Chondrocyte (in vitro differentiated cells): ENCODE results near the gene NELFB. TPM values are rescaled to one million over a fixed set of nuclear protein-coding genes. Genes with fewer than 3 reads are reported as not detected.

Experiments used
- DNase-seq: peaks from one replicate; pipeline ENCODE4 v3.0.0; 2021; ENCODE audit warnings: mixed read lengths, low spot score
- H3K27ac Mint-ChIP-seq: one replicate; pipeline ENCODE4 v1.8.0; 2021; ENCODE audit warnings: mild to moderate bottlenecking, moderate library complexity, mixed read lengths; ENCODE audit not compliant: unreplicated experiment
- H3K27me3 Mint-ChIP-seq: 2 replicates; pipeline ENCODE4 v1.8.0; 2021; ENCODE audit warnings: low read depth, mixed read lengths
- H3K36me3 Mint-ChIP-seq: 2 replicates; pipeline ENCODE4 v1.8.0; 2021; ENCODE audit warnings: low read depth, mixed read lengths
- H3K4me1 Mint-ChIP-seq: 2 replicates; pipeline ENCODE4 v1.8.0; 2021; ENCODE audit warnings: low read depth, mild to moderate bottlenecking, mixed read lengths
- H3K4me3 Mint-ChIP-seq: one replicate; pipeline ENCODE4 v1.8.0; 2021; ENCODE audit warnings: mild to moderate bottlenecking, moderate library complexity, mixed read lengths; ENCODE audit not compliant: unreplicated experiment
- H3K9me3 Mint-ChIP-seq: 2 replicates; pipeline ENCODE4 v1.8.0; 2021; ENCODE audit warnings: low read depth, mixed read lengths
- total RNA-seq: library from RNA; stranded (reverse); gene quantifications from 3 replicates; pipeline ENCODE4 v1.2.1, GENCODE V29; 2021
- TF ChIP-seq, protein P1 (sequence below): fragments of 200-600 bp; sonication (generic); IDR thresholded peaks from 2 replicates; pipeline ENCODE4 v1.5.0; 2021; ENCODE audit warnings: antibody characterized with exemption, mild to moderate bottlenecking, moderate library complexity

Gene NELFB
- total RNA-seq, 1 donor from 2014 or later, result 48.0 TPM

DNA sequence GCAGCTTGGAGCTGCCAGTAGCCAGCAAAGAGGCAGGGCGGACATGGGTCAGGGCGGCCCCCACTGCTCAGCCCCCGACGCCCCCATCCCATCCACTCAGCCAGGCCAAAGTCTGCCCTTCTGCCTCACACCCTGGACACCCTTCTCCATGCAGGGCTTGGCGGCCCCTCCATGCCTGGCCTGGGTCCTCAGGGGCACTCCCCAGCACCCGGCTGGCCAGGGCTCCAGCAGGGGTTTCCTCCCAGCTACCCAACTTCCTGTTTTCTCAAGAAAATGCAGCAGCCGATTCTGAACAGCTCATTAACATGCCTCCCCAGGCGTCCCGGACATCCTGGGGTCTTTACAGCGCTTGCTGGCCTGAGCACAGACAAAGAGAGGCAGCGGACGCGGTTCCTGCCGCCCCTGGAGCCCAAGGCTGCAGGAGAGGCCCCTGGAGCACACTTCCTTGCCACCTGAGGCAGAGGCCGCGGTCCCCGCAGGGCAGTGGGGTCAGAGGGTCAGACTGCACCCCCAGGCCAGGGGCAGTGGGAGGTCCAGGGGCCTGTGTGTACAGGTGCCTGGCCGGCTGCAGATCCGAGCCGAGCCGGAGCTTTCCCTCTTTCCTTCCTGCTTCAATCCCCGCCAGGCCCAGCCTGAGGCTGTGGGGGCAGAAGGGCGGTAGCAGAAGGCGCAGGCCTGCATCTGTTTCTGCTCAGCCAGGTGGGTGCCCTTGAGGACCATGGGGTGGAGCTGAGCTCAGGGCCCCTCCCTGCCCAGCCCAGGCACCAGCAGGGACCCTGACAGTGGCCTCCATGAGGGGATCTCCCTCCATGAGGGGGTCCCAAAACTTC lies 65.6 kb downstream of the NELFB start:
- Mint-ChIP-seq H3K27me3 (no peaks in the 10 kb centered on the region), H3K4me3 (no peak overlapping the region), H3K4me1 (peaks cover 7% of the 10 kb centered on the region), H3K27ac (no peak overlapping the region), H3K36me3 (peaks cover 2% of the 10 kb centered on the region), H3K9me3 (no peaks in the 10 kb centered on the region)
- TF ChIP-seq, protein P1, sequence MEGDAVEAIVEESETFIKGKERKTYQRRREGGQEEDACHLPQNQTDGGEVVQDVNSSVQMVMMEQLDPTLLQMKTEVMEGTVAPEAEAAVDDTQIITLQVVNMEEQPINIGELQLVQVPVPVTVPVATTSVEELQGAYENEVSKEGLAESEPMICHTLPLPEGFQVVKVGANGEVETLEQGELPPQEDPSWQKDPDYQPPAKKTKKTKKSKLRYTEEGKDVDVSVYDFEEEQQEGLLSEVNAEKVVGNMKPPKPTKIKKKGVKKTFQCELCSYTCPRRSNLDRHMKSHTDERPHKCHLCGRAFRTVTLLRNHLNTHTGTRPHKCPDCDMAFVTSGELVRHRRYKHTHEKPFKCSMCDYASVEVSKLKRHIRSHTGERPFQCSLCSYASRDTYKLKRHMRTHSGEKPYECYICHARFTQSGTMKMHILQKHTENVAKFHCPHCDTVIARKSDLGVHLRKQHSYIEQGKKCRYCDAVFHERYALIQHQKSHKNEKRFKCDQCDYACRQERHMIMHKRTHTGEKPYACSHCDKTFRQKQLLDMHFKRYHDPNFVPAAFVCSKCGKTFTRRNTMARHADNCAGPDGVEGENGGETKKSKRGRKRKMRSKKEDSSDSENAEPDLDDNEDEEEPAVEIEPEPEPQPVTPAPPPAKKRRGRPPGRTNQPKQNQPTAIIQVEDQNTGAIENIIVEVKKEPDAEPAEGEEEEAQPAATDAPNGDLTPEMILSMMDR, result no peak
- no peak for DNase-seq

DNA sequence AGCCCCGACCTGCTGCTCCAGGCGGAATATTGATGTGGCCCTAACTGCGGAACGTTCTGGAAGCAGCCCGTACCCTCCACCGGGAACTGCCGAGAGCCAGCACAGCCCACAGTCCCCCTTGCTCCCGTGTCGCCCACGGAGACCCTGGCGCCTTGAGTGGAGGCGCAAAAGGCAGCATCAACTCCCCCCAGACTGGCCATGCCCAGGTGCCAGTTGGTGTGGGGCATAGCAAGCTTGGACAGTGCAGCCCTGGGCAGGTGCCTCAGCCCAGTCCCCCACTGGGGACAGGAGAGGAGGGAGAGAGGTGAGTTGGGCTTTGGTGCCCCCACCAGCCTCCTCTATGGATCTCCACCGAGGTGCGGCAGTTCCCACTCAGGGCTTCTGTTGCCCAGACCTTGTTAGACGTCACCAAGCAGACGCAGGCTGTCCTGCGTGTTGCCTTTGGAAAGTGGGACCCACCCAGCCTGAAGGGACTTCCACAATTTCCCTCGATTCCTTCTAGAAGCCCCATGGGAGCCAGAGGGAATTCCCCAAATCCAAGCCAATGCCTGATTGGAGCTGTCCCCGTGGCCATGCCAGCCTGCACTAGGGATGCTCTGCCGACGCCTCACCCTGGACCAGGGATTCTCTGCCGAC lies 66.7 kb downstream of the NELFB start:
- TF ChIP-seq, protein P1, result no peak
- Mint-ChIP-seq H3K4me1 (peaks cover 7% of the 10 kb centered on the region), H3K27ac (no peak overlapping the region), H3K36me3 (peaks cover 2% of the 10 kb centered on the region), H3K9me3 (no peaks in the 10 kb centered on the region), H3K27me3 (no peaks in the 10 kb centered on the region), H3K4me3 (no peak overlapping the region)
- no peak for DNase-seq

Other genes starting within 250 kb of the NELFB start
- 55.3 to 62.4 TPM (median 59.1 TPM) in 3 replicates for gene ABCA2, start 227.1 kb upstream of the NELFB start, total RNA-seq
- gene FUT7, start 223.2 kb upstream of the NELFB start, total RNA-seq, result not detected in 3 replicates
- 88.1 to 90.8 TPM (median 88.7 TPM) in 3 replicates for gene NPDC1, start 209.2 kb upstream of the NELFB start, total RNA-seq
- 0.15 TPM in 1 of 3 replicates, not detected in the others for gene ENTPD2, start 201.3 kb upstream of the NELFB start, total RNA-seq
- gene SAPCD2, start 184.8 kb upstream of the NELFB start, total RNA-seq, result 0.87 to 3.2 TPM (median 2.5 TPM) in 3 replicates
- gene UAP1L1, start 177.8 kb upstream of the NELFB start, total RNA-seq, result 26.1 to 44.0 TPM (median 41.7 TPM) in 3 replicates
- gene MAN1B1, start 168.3 kb upstream of the NELFB start, total RNA-seq, result 105 to 117 TPM (median 106 TPM) in 3 replicates
- 54.0 to 85.0 TPM (median 82.2 TPM) in 3 replicates for gene DPP7, start 140.6 kb upstream of the NELFB start, total RNA-seq
- 0.07 TPM in 1 of 3 replicates, not detected in the others for gene GRIN1, start 116.2 kb upstream of the NELFB start, total RNA-seq
- gene LRRC26, start 85.3 kb upstream of the NELFB start, total RNA-seq, result not detected in 3 replicates
- gene TMEM210, start 83.3 kb upstream of the NELFB start, total RNA-seq, result not detected in 3 replicates
- 40.3 to 62.6 TPM (median 41.0 TPM) in 3 replicates for gene ANAPC2, start 66.8 kb upstream of the NELFB start, total RNA-seq
- gene SSNA1, start 66.7 kb upstream of the NELFB start, total RNA-seq, result 54.5 to 57.8 TPM (median 55.5 TPM) in 3 replicates
- 19.5 to 20.0 TPM (median 19.7 TPM) in 3 replicates for gene TPRN, start 54.6 kb upstream of the NELFB start, total RNA-seq
- 34.9 to 36.8 TPM (median 36.7 TPM) in 3 replicates for gene TMEM203, start 49.7 kb upstream of the NELFB start, total RNA-seq
- gene NDOR1, start 49.6 kb upstream of the NELFB start, total RNA-seq, result 10.8 to 17.7 TPM (median 13.2 TPM) in 3 replicates
- gene RNF208, start 33.1 kb upstream of the NELFB start, total RNA-seq, result 3.3 to 4.4 TPM (median 3.6 TPM) in 3 replicates
- gene CYSRT1, start 30.2 kb upstream of the NELFB start, total RNA-seq, result 0.44 to 0.92 TPM (median 0.79 TPM) in 3 replicates
- 0.22 TPM in 1 of 3 replicates, not detected in the others for gene RNF224, start 27.8 kb upstream of the NELFB start, total RNA-seq
- gene SLC34A3, start 24.4 kb upstream of the NELFB start, total RNA-seq, result not detected in 3 replicates
- gene TUBB4B, start 14.0 kb upstream of the NELFB start, total RNA-seq, result 117 to 155 TPM (median 121 TPM) in 3 replicates
- gene STPG3, start 4.0 kb upstream of the NELFB start, total RNA-seq, result not detected in 3 replicates
- 0.85 to 3.5 TPM (median 3.4 TPM) in 3 replicates for gene TOR4A, start 22.4 kb downstream of the NELFB start, total RNA-seq
- gene NRARP, start 46.9 kb downstream of the NELFB start, total RNA-seq, result 0.39 to 6.9 TPM (median 6.7 TPM) in 3 replicates
- 10.7 to 15.7 TPM (median 11.6 TPM) in 3 replicates for gene EXD3, start 167.8 kb downstream of the NELFB start, total RNA-seq
- 0.97 to 2.5 TPM (median 2.0 TPM) in 3 replicates for gene NOXA1, start 168.1 kb downstream of the NELFB start, total RNA-seq
- 0.10 TPM in 1 of 3 replicates, not detected in the others for gene ENTPD8, start 186.0 kb downstream of the NELFB start, total RNA-seq
- gene NSMF, start 204.0 kb downstream of the NELFB start, total RNA-seq, result 81.5 to 86.8 TPM (median 86.1 TPM) in 3 replicates